Stimulated activated naive CD4-positive, alpha-beta T cell (primary cell): ENCODE results near the gene FRMD4A.
A peak's percentile ranks its signal among the peaks of the same experiment; 100 is the strongest.
"Not testable (repeated sequence)": the region's sequence is repeated elsewhere in the genome, so short reads cannot be mapped to it uniquely, and the experiment has no call there.

Source experiments
- DNase-seq, 6 experiments: peaks; one replicate each; lab custom pipeline; 2025; lab: John Stamatoyannopoulos, UW

FRMD4A gene

DNA sequence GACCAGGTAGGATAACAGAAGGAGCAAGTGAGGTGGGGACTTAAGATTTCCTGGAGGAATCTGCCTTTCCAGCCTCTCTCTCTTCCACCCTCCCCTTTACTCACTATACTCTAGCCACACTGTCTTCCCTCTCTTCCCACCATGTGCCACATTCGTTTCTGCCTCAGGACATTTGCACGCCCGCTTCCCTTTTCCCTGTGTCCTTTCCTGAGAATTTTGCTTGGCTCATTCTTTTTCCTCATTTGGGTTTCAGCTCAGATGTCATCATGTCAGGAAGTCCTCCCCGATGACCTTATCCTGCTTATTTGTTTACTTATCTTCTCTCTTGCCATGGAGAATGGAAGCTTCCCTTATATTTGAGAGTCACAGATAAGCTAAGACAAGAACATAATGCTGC lies 380.2 kb downstream of the FRMD4A start:
- DNase-seq, result no peak

DNA sequence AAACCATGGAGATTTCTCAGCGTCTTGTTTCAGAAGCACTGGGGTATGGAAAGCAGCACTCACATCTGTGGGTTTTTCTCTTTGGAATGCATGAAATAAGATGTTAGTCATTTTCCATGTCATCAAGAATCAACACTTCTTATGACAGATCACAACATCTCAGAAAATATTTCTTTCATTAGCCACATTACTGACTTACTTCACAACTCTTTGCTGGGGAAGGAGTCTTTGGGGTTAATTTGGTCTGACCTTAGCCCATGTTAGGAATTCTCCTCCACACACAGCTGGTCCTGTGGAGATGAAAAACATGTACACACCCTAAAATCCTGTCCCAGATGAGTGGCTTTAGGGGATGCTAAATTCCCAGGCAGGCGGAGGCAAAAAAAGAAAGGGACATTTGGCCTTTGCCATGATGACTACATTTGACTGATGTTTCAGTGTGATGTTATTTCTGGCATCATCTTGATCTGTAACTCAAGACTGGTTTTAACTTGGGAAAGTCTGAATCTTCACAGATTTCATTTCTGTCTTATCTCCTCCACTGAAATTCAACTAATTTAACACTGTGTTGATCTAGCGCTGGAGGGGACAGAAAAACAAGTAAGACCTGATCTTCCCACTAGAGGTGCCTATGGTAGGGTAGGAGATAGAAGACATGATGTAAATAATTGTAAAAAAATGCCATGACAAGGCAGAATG lies 380.7 kb downstream of the FRMD4A start:
- no peak for DNase-seq

GRCh38 chr10:13946209-13946460 lies 384.6 kb downstream of the FRMD4A start:
- no peak for DNase-seq

GRCh38 chr10:13945390-13946208 lies 385.1 kb downstream of the FRMD4A start:
- DNase-seq, result no peak

DNA sequence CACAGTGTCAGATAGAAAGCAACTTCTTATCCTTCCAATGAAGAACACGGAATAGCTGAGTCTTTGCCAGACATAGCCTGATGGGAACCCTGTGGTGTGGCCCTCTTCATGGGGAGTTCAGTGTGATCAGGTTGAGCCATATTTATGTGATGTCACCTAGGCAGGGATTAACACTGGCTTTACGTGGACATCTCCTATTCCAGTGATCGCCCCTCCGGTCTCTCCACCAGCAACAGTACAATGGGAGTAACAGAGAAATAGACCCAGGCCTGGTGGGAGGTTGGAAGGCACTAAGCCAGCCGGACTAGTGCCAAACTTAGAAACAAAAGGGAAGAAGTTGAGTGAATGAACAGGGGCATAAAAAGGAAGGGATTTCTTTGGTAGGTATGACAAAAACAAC lies 385.9 kb downstream of the FRMD4A start:
- no peak for DNase-seq

DNA sequence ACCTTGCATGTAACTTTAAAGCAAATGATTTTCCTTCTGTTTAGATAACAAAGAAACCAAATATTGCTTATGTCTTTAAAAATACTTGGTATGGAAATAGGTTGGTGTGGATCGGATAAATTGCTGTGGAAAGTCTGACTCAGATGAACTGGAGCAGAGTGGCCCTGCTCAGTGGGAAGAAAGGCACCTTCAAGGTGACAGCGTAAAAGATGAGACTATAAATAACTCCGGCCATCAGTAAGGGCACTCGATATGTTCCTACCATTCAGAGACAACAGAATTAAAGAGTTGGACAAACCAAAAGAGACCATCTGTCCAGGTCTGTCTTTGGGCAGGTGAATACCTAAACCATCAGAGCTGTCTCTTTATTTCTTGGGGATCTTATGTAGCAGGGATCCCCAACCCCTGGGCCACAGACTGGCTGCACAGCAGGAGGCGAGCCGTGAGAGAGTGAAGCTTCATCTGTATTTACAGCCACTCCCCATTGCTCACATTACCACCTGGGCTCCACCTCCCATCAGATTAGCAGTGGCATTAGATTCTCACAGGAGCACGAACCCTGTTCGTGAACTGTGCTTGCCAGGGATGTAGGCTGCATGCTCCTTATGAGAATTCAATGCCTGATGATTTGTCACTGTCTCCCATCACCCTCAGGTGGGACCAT lies 386.9 kb downstream of the FRMD4A start:
- DNase-seq, result no peak

DNA sequence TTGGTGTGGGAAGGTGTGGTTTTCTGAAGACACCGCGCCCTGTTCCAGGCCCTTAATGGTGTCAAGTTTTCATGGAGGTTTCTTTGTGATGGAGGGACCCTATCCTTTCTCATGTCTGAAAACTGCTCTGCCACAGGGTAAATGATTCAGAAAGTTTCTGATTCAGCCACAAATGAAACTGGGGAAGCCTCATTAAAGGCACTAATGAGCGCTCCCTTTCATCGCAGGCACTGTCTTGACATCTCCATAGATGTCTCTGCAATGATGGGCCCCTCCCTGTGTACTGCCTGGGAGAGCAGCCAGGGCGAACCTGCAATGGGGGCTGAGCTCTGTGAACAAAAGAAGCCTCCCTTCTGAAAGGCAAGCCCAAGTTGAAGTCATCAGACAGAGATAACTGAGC lies 388.7 kb downstream of the FRMD4A start:
- DNase-seq, result no peak

- no peak for DNase-seq
Observed at GRCh38 chr10:13939391-13939790, 391.3 kb downstream of the FRMD4A start.

GRCh38 chr10:13938950-13939349 lies 391.8 kb downstream of the FRMD4A start:
- DNase-seq, result no peak

- DNase-seq, result no peak
Observed at GRCh38 chr10:13936826-13937225, 393.9 kb downstream of the FRMD4A start.

DNA sequence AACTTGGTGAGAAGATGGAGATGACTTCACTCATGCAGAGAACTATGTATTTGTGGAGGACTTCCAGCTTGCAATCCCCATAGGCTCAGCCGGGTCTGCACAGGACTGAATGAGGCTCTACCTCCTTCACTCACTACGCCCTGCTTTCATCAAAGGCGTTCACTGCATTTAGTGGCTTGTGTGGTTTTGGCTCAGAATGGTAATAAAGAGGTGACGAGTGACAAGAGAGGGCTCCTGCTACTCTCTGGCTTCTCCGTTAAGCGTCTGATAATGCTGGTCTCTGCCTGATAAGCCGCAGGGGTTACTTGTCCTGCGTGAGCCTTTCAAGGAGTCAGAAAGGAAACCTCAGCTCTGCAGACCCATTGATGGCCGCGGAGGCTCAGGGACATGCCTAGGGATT lies 400.6 kb downstream of the FRMD4A start:
- DNase-seq, result peak in 5 of 6 experiments; percentile 12 to 71 (median 43)

DNA sequence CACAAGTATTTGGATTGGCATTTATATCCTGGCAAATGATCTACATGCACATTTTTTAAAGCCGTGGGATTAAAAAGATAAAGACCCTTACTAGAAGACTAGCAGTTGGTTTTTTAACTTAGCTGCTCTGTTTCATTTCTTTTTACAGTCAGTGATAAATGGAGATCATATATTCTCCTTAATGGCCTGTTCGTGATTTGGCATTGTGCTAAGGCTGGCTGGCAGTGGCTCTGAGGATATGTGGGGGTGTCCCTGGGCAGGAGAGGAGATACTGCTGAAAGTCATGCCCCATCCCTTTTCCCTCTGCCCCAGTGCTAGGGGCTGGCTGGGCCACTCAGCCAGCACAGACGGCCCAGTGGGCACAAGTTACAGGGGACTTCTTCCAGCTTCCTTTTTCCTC lies 402.3 kb downstream of the FRMD4A start:
- DNase-seq, result no peak

GRCh38 chr10:13925971-13926780 lies 404.5 kb downstream of the FRMD4A start:
- DNase-seq, result no peak

DNA sequence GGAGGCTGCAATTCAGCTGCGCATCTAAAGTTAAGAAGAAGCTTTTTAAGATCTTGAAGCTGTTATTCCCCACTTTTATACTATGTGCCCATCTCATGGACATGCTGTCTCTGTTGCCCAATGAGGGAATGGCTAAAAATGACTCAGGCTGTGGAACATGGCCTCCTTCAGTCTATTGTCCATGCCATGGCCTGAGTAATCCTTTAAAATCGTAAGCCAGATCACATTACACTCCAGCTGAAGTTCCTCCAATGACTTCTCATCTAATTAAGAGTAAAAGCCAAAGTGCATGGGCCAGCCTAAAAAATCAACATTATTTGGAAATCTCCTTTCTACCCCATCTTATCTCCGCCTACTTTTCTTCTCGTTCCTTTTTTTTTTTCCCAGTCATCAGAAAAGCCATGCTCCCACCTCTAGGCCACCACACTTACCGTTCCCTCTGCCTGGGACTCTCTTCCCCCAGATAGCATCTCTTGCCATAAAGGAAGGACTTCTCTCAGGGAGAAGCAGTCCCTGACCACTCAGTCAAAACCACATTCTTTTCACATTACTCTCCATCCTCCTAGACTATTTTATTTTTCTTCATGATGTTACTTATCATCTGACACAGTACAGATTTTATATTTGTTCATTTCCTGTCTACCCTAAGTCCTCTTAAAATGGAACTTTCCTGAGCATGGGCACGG lies 406.5 kb downstream of the FRMD4A start:
- no peak for DNase-seq

GRCh38 chr10:13922586-13922985 lies 408.1 kb downstream of the FRMD4A start:
- no peak for DNase-seq

DNA sequence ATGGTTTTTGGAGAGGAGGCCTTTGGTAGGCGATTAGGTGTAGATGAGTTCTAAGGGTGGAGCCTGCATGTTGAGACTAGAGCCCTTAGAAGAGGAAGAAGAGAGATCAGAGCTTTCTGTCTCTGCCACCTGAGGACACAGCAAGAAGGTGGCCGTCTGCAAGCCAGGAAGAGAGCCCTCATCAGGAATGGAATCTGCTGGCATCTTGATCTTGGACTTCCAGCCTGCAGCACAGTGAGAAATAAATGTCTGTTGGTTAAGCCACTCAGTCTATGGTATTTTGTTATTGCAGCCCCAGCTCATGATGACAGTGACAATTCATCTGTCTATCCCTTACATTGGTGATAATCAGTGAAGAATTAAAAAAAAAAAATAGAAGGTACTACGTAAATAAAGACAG lies 408.8 kb downstream of the FRMD4A start:
- DNase-seq, result no peak

DNA sequence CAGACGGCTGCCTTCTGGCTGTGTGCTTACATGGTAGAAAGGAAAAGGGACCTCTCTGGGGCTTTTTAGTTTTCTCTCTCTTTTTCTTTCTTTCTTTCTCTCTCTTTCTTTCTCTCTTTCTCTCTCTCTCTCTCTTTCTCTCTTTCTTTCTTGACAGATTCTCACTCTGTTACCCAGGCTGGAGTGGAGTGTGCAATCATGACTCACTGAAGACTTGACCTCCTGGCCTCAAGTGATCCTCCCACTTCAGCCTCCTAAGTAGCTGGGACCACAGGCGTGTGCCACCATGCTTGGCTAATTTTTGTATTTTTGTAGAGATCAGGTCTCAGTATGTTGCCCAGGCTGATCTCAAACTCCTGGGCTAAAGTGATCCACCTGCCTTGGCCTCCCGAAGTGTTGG lies 409.6 kb downstream of the FRMD4A start:
- not testable (repeated sequence) for DNase-seq

- DNase-seq, result no peak
Observed at GRCh38 chr10:13920465-13920864, 410.3 kb downstream of the FRMD4A start.

GRCh38 chr10:13920031-13920430 lies 410.7 kb downstream of the FRMD4A start:
- DNase-seq, result no peak

DNA sequence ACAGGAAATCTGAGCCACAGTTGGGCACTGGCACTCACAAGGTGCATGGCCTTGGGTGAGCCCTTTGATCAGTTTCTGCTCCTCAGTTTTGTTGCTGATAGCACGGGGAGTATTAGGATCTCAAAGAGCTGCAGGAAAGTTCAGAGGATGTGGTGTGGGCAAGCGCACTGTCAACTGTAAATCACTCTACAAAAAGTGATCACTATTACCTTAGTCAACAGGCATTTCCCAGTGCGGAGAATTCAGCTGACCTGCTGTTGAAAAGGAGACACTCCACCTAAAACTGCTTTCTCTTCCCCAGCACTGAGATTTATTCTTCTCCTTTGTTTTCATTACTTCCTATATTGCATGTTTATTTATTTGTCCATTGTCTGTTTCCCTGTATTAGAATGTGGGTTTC lies 412.9 kb downstream of the FRMD4A start:
- no peak for DNase-seq

DNA sequence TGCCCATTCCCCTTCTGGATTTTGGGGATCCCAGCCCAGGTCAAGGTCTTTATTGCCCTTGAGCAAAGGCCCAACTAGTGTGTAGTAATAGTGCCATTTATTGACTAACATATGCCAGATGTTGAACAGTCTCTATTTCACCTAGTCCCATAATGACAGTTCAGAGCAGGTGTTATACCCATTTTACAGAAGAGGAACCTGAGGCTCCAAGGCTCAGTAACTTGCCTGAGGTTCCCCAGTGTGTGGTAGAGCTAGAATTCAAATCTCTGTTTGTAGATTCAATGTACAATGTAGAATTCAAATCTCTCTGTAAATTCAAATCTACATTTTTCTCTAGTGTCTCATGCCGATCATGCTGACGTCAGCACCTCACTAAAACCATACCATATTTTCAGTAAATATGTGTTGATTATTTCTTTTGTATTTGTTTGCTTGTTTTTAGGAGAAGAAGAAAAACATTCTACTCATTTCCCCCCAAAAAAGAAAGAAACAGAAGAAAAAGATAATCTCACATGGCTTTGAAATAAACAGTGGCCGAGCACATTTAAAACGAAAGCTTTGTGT lies 414.3 kb downstream of the FRMD4A start:
- no peak for DNase-seq

DNA sequence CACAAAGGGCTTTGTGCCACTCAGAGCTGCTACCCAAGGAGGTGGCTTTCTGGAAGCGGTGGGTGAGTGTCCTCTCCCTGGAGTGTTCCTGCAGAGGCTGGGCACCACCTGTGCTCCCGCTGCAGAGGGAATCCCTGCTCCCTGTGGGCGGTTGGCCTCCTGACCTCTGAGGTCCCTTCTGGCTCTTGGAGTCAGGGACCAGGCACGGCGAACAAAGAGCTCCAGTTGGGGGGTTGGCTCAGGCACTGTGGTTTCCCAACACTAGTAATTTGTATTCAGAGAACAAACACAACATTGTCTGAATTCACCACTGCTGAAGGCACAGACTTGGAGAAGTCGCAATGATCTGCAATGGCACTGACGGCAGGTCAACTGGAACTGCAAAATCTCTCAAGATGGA lies 415.0 kb downstream of the FRMD4A start:
- no peak for DNase-seq
